Fibroblast of mammary gland (primary cell): ENCODE measurements around the gene MS4A10.

Experiments used
- DNase-seq: peaks from one replicate; pipeline ENCODE4 v3.0.0-alpha.2; 2010; ENCODE audit warnings: low read depth
- H3K4me3 ChIP-seq: 2 replicates; pipeline ENCODE4 v1.5.1; 2011; ENCODE audit warnings: low read depth, mild to moderate bottlenecking, low read length, moderate library complexity; ENCODE audit not compliant: control insufficient read depth
- TF ChIP-seq, protein P1 (sequence below): conservative IDR thresholded peaks from 2 replicates; pipeline ENCODE4 v1.5.1; 2011; ENCODE audit warnings: low read depth, low read length, inconsistent platforms; ENCODE audit not compliant: control insufficient read depth, insufficient read depth

MS4A10 gene

DNA sequence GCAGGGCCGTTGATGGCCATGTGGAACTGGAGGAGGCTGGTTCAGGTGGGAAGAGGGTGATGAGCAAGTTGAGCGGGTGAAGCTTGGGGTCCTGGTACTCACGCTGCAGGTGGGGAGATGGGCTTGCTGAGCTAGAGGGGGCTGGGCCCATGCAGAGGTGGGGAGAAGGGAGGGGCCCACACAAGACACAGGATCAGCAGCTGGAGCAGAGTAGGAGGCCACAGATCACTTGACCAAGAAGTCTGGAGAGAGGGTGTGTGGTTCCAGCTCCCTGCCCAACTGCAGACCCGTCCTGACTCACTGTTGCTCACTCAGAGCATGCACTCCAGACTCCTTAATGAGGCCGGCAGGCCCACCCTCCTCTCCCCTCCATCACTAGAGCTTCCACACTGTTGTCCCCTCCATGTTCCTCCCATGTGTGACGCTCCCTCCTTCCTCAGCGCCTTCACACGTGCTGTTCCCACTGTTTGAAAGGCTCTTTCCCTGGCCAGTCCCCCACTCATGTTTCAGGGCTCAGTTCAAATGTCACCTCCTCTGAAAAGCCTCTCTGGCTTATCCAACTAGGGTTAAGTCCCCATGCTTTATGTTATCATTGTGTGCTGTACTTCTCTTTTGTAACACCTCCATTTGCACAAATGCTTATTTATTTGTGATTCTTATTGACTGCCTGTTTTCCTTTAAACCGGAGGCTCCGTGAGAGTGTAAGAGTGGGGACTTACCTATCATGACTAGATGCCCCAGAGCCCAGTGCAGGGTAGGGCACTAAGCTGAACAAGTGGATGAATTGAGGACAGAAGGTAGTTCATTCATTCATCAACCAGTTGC is 59.1 kb downstream of the MS4A10 start:
- TF ChIP-seq, protein P1, sequence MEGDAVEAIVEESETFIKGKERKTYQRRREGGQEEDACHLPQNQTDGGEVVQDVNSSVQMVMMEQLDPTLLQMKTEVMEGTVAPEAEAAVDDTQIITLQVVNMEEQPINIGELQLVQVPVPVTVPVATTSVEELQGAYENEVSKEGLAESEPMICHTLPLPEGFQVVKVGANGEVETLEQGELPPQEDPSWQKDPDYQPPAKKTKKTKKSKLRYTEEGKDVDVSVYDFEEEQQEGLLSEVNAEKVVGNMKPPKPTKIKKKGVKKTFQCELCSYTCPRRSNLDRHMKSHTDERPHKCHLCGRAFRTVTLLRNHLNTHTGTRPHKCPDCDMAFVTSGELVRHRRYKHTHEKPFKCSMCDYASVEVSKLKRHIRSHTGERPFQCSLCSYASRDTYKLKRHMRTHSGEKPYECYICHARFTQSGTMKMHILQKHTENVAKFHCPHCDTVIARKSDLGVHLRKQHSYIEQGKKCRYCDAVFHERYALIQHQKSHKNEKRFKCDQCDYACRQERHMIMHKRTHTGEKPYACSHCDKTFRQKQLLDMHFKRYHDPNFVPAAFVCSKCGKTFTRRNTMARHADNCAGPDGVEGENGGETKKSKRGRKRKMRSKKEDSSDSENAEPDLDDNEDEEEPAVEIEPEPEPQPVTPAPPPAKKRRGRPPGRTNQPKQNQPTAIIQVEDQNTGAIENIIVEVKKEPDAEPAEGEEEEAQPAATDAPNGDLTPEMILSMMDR, result no peak
- DNase-seq, result peak; percentile 82
- peak overlapping the region; percentile 75 for H3K4me3 ChIP-seq

DNA sequence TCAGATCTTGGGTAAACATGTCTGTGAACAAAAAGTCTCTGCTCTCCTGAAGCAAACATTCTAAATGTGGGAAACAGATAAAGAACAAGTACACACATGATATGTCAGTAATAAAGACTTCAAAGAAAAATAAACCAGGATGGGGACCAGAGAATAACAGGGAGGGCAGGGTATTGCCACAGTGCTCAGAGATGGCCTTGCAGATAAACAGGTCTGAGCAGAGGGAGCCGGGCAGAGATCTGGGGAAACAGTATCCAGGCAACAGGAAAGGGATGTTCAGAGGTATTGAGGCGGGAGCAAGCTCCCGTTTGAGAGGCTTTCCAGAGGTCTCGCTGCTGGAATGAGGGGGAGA is 59.7 kb downstream of the MS4A10 start:
- peak overlapping the region; percentile 75 for H3K4me3 ChIP-seq
- DNase-seq, result no peak
- TF ChIP-seq, protein P1, result no peak

DNA sequence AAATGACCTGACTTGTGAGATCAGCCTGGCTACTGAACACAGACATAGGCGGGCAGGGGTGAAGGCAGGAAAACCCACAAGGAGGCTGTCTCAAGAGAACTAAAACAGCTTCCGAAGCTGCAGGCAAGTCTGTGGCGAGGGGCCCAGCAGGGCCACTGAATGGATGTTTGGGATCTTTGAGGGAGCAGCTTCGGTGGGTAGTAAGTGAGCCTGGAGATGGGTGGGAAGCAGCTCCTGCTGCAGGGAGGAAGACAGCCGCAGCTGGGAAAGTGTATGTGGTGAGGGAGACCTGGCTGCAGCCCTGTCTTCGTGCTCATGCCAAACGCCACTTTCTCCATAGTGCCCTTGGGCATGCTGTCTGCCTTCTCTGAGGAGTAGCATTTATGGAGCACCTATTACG is 60.2 kb downstream of the MS4A10 start:
- no peak for DNase-seq
- TF ChIP-seq, protein P1, result no peak
- H3K4me3 ChIP-seq, result peak overlapping the region; percentile 75

DNA sequence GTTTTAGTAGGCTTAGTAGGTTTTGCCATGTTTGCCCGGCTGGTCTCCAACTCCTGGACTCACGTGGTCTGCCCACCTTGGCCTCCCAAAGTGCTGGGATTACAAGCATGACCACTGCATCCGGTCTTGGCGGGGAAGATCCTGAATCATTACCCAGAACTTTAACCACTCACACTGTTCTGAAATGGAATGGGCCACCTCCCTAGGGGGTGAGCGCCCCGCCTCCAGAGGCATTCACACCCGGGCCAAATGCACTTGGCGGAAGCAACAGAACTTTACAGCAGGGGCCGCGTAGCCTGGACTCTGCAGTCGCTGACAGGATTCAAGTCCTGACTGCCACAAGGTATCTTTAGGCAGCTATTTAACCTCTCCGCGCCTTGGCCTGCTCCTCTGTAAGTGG is 62.1 kb downstream of the MS4A10 start:
- TF ChIP-seq, protein P1, result no peak
- H3K4me3 ChIP-seq, result no peak overlapping the region
- DNase-seq, result peak; percentile 58

DNA sequence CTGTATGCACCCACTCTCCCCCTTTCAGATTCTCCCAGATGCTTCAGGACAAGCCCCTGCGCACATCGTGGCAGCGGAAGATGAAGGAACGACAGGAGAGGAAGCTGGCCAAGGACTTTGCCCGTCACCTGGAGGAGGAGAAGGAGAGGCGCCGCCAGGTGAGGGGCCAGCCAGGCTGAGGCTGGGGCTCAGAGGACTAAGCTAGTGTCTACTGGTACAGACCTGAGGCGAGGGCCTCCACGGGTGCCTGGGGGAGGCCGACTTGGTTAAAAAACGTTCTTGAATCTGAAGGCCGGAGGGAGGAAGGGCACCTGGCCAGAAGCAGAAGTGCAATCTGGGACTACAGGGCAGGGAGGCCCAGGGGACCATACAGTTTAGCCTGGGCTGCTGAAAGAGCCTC is 62.8 kb downstream of the MS4A10 start:
- TF ChIP-seq, protein P1, result no peak
- H3K4me3 ChIP-seq, result no peak overlapping the region
- DNase-seq, result no peak

DNA sequence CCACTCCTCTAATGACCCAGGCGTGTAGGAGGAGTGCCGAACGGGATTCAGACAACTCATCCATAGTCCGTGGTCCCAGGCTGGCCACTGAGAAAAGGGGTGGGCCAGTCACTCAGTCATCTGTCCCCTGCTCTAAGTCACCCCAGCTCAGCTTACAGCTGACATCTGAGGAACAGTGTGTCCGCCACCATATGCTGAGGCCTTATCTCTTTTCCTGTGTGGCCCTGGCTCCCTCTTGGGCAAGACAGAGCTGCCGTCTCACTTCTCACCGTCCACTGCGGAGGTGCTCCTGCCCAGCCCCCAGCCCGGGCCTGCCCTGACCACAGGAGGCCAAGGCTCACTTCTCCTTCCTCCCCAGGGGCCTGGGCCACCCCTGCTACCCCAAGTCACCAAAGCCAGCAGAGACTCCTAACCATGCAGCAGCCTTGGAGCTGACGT is 63.6 kb downstream of the MS4A10 start:
- TF ChIP-seq, protein P1, result no peak
- no peak overlapping the region for H3K4me3 ChIP-seq
- DNase-seq, result no peak
